Osteoblast (primary cell): Measurements from ENCODE around the gene MTCL3.

ENCODE experiments used
- DNase-seq: peaks from one replicate; pipeline ENCODE4 v3.0.0; 2011; ENCODE audit warnings: low spot score, mixed read lengths; ENCODE audit not compliant: insufficient read length; ENCODE audit errors: missing footprints
- H2AFZ ChIP-seq: 2 replicates; pipeline ENCODE4 v1.6.0; 2011; ENCODE audit warnings: mild to moderate bottlenecking, low read length
- H3K27ac ChIP-seq: 2 replicates; pipeline ENCODE4 v1.5.1; 2011; ENCODE audit warnings: mild to moderate bottlenecking, low read depth, low read length, moderate library complexity
- H3K27me3 ChIP-seq: 2 replicates; pipeline ENCODE4 v1.6.0; 2012; ENCODE audit warnings: mild to moderate bottlenecking, control low read depth, inconsistent platforms, low read length, moderate library complexity; ENCODE audit not compliant: insufficient read depth
- H3K36me3 ChIP-seq: 2 replicates; pipeline ENCODE4 v1.5.1; 2011; ENCODE audit warnings: mild to moderate bottlenecking, low read length, control low read depth, moderate library complexity; ENCODE audit not compliant: insufficient read depth
- H3K4me1 ChIP-seq: 2 replicates; pipeline ENCODE4 v1.5.1; 2011; ENCODE audit warnings: mild to moderate bottlenecking, low read length, control low read depth, moderate library complexity; ENCODE audit not compliant: insufficient read depth
- H3K4me2 ChIP-seq: 2 replicates; pipeline ENCODE4 v1.6.0; 2011; ENCODE audit warnings: mild to moderate bottlenecking, low read length; ENCODE audit not compliant: insufficient read depth
- H3K4me3 ChIP-seq: fragments of 200-600 bp; sonication (generic); 3 replicates; pipeline ENCODE4 v1.5.1; 2012; ENCODE audit warnings: mild to moderate bottlenecking, low read length, inconsistent platforms; ENCODE audit not compliant: insufficient read depth
- H3K79me2 ChIP-seq: 2 replicates; pipeline ENCODE4 v1.6.0; 2012; ENCODE audit warnings: mild to moderate bottlenecking, low read length, control low read depth, inconsistent platforms; ENCODE audit not compliant: insufficient read depth
- H3K9me3 ChIP-seq: 2 replicates; pipeline ENCODE4 v1.5.1; 2011; ENCODE audit warnings: low read depth, low read length, control low read depth
- H4K20me1 ChIP-seq: 2 replicates; pipeline ENCODE4 v1.6.0; 2012; ENCODE audit warnings: mild to moderate bottlenecking, low read length, control low read depth; ENCODE audit not compliant: insufficient read depth
- CTCF ChIP-seq: IDR thresholded peaks from 2 replicates; pipeline ENCODE4 v1.5.1; 2011; ENCODE audit warnings: mild to moderate bottlenecking, low read depth, low read length, moderate library complexity; ENCODE audit errors: extremely low read depth

Gene MTCL3

GRCh38 chr6:127486934-127487333 lies 32.2 kb downstream of the MTCL3 start:
- no peak overlapping the region for H3K27ac ChIP-seq
- H3K4me2 ChIP-seq: no peak overlapping the region
- no peak overlapping the region for H3K4me3 ChIP-seq
- no peaks in the 10 kb centered on the region for H3K79me2 ChIP-seq
- no peak for TF ChIP-seq CTCF
- H3K27me3 ChIP-seq: no peaks in the 10 kb centered on the region
- no peaks in the 10 kb centered on the region for H3K9me3 ChIP-seq
- no peaks in the 10 kb centered on the region for H3K36me3 ChIP-seq
- DNase-seq: no peak
- no peak overlapping the region for H2AFZ ChIP-seq
- peaks cover 32% of the 10 kb centered on the region for H3K4me1 ChIP-seq
- H4K20me1 ChIP-seq: no peaks in the 10 kb centered on the region

- Histone ChIP-seq H3K4me3 (peak overlapping the region; percentile 54), H3K4me2 (peak overlapping the region; percentile 71), H3K4me1 (peaks cover 45% of the 10 kb centered on the region), H3K79me2 (no peaks in the 10 kb centered on the region), H3K9me3 (no peaks in the 10 kb centered on the region), H3K27ac (peak overlapping the region; percentile 54), H4K20me1 (no peaks in the 10 kb centered on the region), H3K36me3 (no peaks in the 10 kb centered on the region), H2AFZ (no peak overlapping the region), H3K27me3 (no peaks in the 10 kb centered on the region)
- DNase-seq: no peak
- TF ChIP-seq CTCF: no peak
Observed at GRCh38 chr6:127484212-127484863, 34.8 kb downstream of the MTCL3 start.

GRCh38 chr6:127483399-127484055 lies 35.6 kb downstream of the MTCL3 start:
- Histone ChIP-seq H2AFZ (no peak overlapping the region), H3K4me1 (peaks cover 45% of the 10 kb centered on the region), H3K4me2 (peak overlapping the region; percentile 71), H3K27me3 (no peaks in the 10 kb centered on the region), H3K79me2 (no peaks in the 10 kb centered on the region), H3K9me3 (no peaks in the 10 kb centered on the region), H3K36me3 (no peaks in the 10 kb centered on the region), H3K27ac (peak overlapping the region; percentile 54), H3K4me3 (peak overlapping the region; percentile 54), H4K20me1 (no peaks in the 10 kb centered on the region)
- no peak for DNase-seq
- TF ChIP-seq CTCF: no peak

- Histone ChIP-seq H3K27me3 (no peaks in the 10 kb centered on the region), H3K27ac (peak overlapping the region; percentile 75), H2AFZ (no peak overlapping the region), H3K4me2 (peak overlapping the region; percentile 49), H3K9me3 (no peaks in the 10 kb centered on the region), H3K79me2 (no peaks in the 10 kb centered on the region), H4K20me1 (no peaks in the 10 kb centered on the region), H3K4me3 (no peak overlapping the region), H3K4me1 (peaks cover 45% of the 10 kb centered on the region), H3K36me3 (no peaks in the 10 kb centered on the region)
- DNase-seq: no peak
- no peak for TF ChIP-seq CTCF
Observed at GRCh38 chr6:127482325-127482724, 36.8 kb downstream of the MTCL3 start.
